ENCODE data around the gene TCFL5.

DNA sequence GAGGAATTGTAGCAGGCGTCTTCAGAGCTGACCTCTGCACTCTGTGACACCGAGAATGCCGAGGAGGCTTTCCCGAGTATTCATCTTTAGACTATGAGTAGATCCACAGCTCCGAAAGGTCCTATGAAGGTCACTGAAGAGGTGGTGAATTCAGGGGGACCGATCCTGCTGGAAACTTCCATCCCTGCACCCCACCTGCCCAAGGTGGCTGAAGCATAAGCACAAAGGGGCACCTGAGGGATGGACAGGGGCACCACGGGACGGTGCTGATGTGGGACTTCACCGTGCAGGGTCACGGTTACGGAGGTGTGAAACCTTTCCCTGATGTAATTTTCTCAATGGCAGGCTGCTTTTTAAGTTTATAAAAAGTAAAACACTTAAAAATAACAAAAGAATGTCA, 40.3 kb upstream of the TCFL5 start:
- TF ChIP-seq, protein P1, sequence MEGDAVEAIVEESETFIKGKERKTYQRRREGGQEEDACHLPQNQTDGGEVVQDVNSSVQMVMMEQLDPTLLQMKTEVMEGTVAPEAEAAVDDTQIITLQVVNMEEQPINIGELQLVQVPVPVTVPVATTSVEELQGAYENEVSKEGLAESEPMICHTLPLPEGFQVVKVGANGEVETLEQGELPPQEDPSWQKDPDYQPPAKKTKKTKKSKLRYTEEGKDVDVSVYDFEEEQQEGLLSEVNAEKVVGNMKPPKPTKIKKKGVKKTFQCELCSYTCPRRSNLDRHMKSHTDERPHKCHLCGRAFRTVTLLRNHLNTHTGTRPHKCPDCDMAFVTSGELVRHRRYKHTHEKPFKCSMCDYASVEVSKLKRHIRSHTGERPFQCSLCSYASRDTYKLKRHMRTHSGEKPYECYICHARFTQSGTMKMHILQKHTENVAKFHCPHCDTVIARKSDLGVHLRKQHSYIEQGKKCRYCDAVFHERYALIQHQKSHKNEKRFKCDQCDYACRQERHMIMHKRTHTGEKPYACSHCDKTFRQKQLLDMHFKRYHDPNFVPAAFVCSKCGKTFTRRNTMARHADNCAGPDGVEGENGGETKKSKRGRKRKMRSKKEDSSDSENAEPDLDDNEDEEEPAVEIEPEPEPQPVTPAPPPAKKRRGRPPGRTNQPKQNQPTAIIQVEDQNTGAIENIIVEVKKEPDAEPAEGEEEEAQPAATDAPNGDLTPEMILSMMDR (IDR thresholded peaks at IDR 0.05; ENCODE audit: borderline replicate concordance, extremely low read depth, low read length, poor library complexity, severe bottlenecking): no peak
- TF ChIP-seq EZH2 (IDR thresholded peaks at IDR 0.05; ENCODE audit: borderline replicate concordance, low read depth, low read length, severe bottlenecking): no peak

Measured in DND-41 (cell line).